Measurements from ENCODE around the gene IGF1.

DNA sequence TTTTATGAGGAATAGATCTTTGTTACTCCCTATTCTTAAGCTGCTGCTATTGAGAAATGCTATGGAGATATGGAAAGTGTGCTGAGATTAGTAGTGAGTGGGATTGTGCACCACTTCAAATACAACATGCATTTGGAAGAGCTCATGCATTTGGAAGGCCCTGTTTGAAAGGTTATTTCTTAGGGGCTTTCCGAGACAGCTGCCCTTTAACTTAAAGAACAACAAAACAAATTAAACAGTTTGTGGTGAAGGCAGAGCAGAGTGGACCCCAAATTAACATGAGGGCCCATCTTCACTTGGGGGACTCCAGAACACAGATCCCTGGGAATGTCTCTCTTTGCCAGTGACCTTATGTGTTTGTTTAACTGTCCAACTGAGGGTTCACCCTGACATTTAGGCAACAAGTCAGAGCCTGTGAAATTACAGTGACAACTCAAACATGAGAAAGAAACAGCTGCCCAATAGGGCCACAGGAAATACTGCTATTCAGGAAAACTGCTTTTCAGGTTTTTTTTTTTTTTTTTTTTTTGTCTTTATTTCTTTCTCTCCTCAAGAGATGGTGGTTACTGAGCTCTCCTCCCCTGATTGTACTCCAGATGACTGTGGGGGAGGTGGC, 41.4 kb upstream of the IGF1 start:
- TF ChIP-seq RAD51 (IDR thresholded peaks at IDR 0.05; ENCODE audit: borderline replicate concordance, low read depth) (no peak), FIP1L1 (IDR thresholded peaks at IDR 0.05; ENCODE audit: low read depth, low read length, poor library complexity, severe bottlenecking) (no peak), GATAD2A (IDR thresholded peaks at IDR 0.05) (no peak), PHF21A (IDR thresholded peaks at IDR 0.05; ENCODE audit: borderline replicate concordance, low read depth) (no peak), EZH2 (IDR thresholded peaks at IDR 0.05; ENCODE audit: borderline replicate concordance, low read depth, low read length) (no peak), POLR2AphosphoS5 (IDR thresholded peaks at IDR 0.05; ENCODE audit: control insufficient read depth, insufficient read depth, low read depth, low read length) (no peak), RBM39 (optimal IDR thresholded peaks at IDR 0.05; ENCODE audit: low read depth, low read length) (no peak), TCFL5 (CRISPR knock-in tag; conservative IDR thresholded peaks at IDR 0.05) (no peak)
- TF ChIP-seq, protein P1, sequence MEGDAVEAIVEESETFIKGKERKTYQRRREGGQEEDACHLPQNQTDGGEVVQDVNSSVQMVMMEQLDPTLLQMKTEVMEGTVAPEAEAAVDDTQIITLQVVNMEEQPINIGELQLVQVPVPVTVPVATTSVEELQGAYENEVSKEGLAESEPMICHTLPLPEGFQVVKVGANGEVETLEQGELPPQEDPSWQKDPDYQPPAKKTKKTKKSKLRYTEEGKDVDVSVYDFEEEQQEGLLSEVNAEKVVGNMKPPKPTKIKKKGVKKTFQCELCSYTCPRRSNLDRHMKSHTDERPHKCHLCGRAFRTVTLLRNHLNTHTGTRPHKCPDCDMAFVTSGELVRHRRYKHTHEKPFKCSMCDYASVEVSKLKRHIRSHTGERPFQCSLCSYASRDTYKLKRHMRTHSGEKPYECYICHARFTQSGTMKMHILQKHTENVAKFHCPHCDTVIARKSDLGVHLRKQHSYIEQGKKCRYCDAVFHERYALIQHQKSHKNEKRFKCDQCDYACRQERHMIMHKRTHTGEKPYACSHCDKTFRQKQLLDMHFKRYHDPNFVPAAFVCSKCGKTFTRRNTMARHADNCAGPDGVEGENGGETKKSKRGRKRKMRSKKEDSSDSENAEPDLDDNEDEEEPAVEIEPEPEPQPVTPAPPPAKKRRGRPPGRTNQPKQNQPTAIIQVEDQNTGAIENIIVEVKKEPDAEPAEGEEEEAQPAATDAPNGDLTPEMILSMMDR (IDR thresholded peaks at IDR 0.05 in 2 of 3, conservative IDR thresholded peaks at IDR 0.05 in 1 of 3; ENCODE audit: insufficient read depth in 2 of 3, low read depth in 1 of 3, low read length in 3 of 3) = no peak

All from K562 (cell line).